Activated CD8-positive, alpha-beta T cell treated with anti-CD3 and anti-CD28 coated beads for 36 hours (primary cell): ENCODE measurements around the gene BEST2. TPM values are rescaled to one million over a fixed set of nuclear protein-coding genes. Genes with fewer than 3 reads are reported as not detected.

ENCODE experiments used
- ATAC-seq: fragments of 200-7000 bp; cut with Tn5 transposase; one replicate; pipeline ENCODE4 v1.10.0; 2021; ENCODE audit warnings: mild to moderate bottlenecking, moderate library complexity
- CTCF ChIA-PET: fragments of 350-600 bp; sonication (Branson Sonifier 250); formaldehyde crosslinking; loops from one replicate; lab custom pipeline; 2021; ENCODE audit warnings: antibody characterized with exemption; lab: Charles Lee
- POLR2A ChIA-PET: fragments of 350-600 bp; sonication (Branson Sonifier 250); formaldehyde crosslinking; loops from one replicate; lab custom pipeline; 2021; ENCODE audit warnings: antibody characterized with exemption; lab: Charles Lee
- DNase-seq: peaks from one replicate; pipeline ENCODE4 v3.0.0-alpha.2; 2020
- H3K27ac Mint-ChIP-seq: one replicate; pipeline ENCODE4 v1.8.0; 2021; ENCODE audit warnings: mild to moderate bottlenecking, mixed read lengths
- H3K27me3 Mint-ChIP-seq: one replicate; pipeline ENCODE4 v1.8.0; 2021; ENCODE audit warnings: mixed read lengths
- H3K36me3 Mint-ChIP-seq: one replicate; pipeline ENCODE4 v1.8.0; 2021; ENCODE audit warnings: low read depth, mixed read lengths
- H3K4me1 Mint-ChIP-seq: one replicate; pipeline ENCODE4 v1.8.0; 2021; ENCODE audit warnings: low read depth, mixed read lengths
- H3K4me3 Mint-ChIP-seq: one replicate; pipeline ENCODE4 v1.8.0; 2021; ENCODE audit warnings: mild to moderate bottlenecking, moderate library complexity, mixed read lengths
- H3K9me3 Mint-ChIP-seq: one replicate; pipeline ENCODE4 v1.8.0; 2021; ENCODE audit warnings: mixed read lengths
- intact Hi-C: fragments of 100-400 bp; cut with micrococcal nuclease; formaldehyde crosslinking; loops from one replicate; pipeline ENCODE4 v1.10.0; 2022
- total RNA-seq, 2 experiments: library from RNA; stranded (reverse); gene quantifications; one replicate each; pipeline ENCODE4 v1.2.3, GENCODE V29; 2021
- TF ChIP-seq, protein P1 (sequence below): fragments of 200-600 bp; IDR thresholded peaks from one replicate; pipeline ENCODE4 v1.8.0; 2022; ENCODE audit warnings: antibody characterized with exemption, mild to moderate bottlenecking

The BEST2 gene
- total RNA-seq, 2 experiments from 2014 or later = not detected

DNA sequence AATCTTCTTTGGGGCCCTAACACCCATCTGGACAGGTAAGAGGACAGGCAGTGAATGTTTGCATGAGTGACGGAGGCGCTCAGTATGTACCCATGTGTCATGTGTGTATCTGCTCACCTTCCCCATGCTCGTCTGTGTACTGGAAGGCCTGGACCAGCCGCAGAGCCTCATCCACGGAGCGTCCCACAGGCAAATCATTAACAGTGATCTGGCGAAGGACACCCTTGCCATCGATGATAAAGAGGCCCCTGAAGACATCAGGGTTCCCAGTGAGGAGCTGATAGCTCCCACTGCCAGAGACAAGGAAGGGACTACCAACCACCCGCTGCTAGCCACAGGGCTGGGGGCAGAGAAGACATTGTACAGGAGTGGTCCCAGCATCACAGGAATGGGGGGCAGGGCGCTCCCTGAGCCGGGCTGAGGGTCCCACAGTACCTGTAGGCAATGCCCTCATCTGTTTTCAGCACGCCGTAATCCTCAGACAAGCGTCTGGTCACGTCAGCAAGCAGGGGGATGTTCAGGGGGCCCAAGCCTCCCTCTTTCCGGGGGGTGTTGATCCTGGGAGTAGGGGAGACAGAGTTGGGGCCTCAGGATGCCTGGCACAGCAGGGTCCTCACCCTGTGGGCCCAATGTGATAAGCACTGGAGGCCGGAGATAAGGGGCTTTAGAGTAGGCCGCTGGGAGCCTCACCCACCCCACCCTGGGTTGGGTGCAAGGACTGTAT, 48.3 kb downstream of the BEST2 start:
- Mint-ChIP-seq H3K4me3 (peak overlapping the region; percentile 90), H3K36me3 (peaks cover 16% of the 10 kb centered on the region), H3K4me1 (peaks cover 31% of the 10 kb centered on the region), H3K9me3 (no peaks in the 10 kb centered on the region), H3K27me3 (peaks cover 2% of the 10 kb centered on the region), H3K27ac (no peak overlapping the region)
- ChIA-PET POLR2A (interaction anchor here (0.7 to 2.9 kb wide), 6 partner anchors 9 to 140 kb away, joined by 3 to 10 read pairs (median 5); partner anchors contain the start of genes DHPS, FBXW9 and JUNB), CTCF (interaction anchor here (0.7 to 14.2 kb wide), 5 partner anchors 20 to 48 kb away, joined by 4 to 480 read pairs (median 61); no protein-coding TSS in a partner anchor)
- intact Hi-C loops = no loop called here
- TF ChIP-seq, protein P1, sequence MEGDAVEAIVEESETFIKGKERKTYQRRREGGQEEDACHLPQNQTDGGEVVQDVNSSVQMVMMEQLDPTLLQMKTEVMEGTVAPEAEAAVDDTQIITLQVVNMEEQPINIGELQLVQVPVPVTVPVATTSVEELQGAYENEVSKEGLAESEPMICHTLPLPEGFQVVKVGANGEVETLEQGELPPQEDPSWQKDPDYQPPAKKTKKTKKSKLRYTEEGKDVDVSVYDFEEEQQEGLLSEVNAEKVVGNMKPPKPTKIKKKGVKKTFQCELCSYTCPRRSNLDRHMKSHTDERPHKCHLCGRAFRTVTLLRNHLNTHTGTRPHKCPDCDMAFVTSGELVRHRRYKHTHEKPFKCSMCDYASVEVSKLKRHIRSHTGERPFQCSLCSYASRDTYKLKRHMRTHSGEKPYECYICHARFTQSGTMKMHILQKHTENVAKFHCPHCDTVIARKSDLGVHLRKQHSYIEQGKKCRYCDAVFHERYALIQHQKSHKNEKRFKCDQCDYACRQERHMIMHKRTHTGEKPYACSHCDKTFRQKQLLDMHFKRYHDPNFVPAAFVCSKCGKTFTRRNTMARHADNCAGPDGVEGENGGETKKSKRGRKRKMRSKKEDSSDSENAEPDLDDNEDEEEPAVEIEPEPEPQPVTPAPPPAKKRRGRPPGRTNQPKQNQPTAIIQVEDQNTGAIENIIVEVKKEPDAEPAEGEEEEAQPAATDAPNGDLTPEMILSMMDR = no peak
- ATAC-seq (no peak), DNase-seq (no peak)

GRCh38 chr19:12800466-12800770, 48.8 kb downstream of the BEST2 start:
- intact Hi-C loops = no loop called here
- H3K27ac Mint-ChIP-seq = peak overlapping the region; percentile 81
- TF ChIP-seq, protein P1 = no peak

GRCh38 chr19:12800923-12801465, 49.4 kb downstream of the BEST2 start:
- peaks cover 2% of the 10 kb centered on the region for H3K27me3 Mint-ChIP-seq
- peaks cover 28% of the 10 kb centered on the region for H3K4me1 Mint-ChIP-seq
- DNase-seq = peak; percentile 43
- ATAC-seq = peak; percentile 21
- peaks cover 16% of the 10 kb centered on the region for H3K36me3 Mint-ChIP-seq
- TF ChIP-seq, protein P1 = no peak
- intact Hi-C loops = no loop called here
- H3K4me3 Mint-ChIP-seq = peak overlapping the region; percentile 90
- CTCF ChIA-PET = interaction anchor here (6.7 to 14.2 kb wide), 4 partner anchors 21 to 47 kb away, joined by 49 to 480 read pairs (median 194); no protein-coding TSS in a partner anchor
- POLR2A ChIA-PET = interaction anchor here (0.6 to 2.9 kb wide), 9 partner anchors 10 to 120 kb away, joined by 3 to 10 read pairs (median 6); partner anchors contain the start of genes DHPS, FBXW9, JUNB and TRIR
- H3K27ac Mint-ChIP-seq = peak overlapping the region; percentile 81
- H3K9me3 Mint-ChIP-seq = no peaks in the 10 kb centered on the region

More at GRCh38 chr19:12800466-12800770, 48.8 kb downstream of the BEST2 start:
- Mint-ChIP-seq H3K36me3 (peaks cover 16% of the 10 kb centered on the region), H3K27me3 (peaks cover 2% of the 10 kb centered on the region), H3K4me1 (peaks cover 30% of the 10 kb centered on the region), H3K9me3 (no peaks in the 10 kb centered on the region), H3K4me3 (peak overlapping the region; percentile 90)
- CTCF ChIA-PET = interaction anchor here (6.7 to 14.2 kb wide), 4 partner anchors 20 to 48 kb away, joined by 49 to 480 read pairs (median 194); no protein-coding TSS in a partner anchor
- POLR2A ChIA-PET = interaction anchor here (0.6 to 2.9 kb wide), 7 partner anchors 9 to 119 kb away, joined by 3 to 10 read pairs (median 6); partner anchors contain the start of genes DHPS, FBXW9, JUNB and TRIR
- no peak for DNase-seq
- no peak for ATAC-seq

GRCh38 chr19:12801466-12802266, 50.1 kb downstream of the BEST2 start, which contains the start of the genes PRDX2 and THSD8:
Gene PRDX2 (minus strand): TSS chr19:12801800. CDS start chr19:12801261, 539 bp downstream.
Gene THSD8 (plus strand): TSS chr19:12802069. CDS start chr19:12802072, 3 bp downstream.
- peak within 1 kb of the TSS; percentile 81 for H3K27ac Mint-ChIP-seq
- H3K27me3 Mint-ChIP-seq = peaks cover 2% of the 10 kb centered on the region
- ATAC-seq (peak; percentile 74), DNase-seq (peak; percentile 81)
- intact Hi-C loops = no loop called here
- CTCF ChIA-PET = interaction anchor here (1.1 to 14.2 kb wide), 8 partner anchors 9 to 125 kb away, joined by 3 to 480 read pairs (median 32); no protein-coding TSS in a partner anchor
- peak within 1 kb of the TSS; percentile 90 for H3K4me3 Mint-ChIP-seq
- POLR2A ChIA-PET = interaction anchor here (0.7 to 2.8 kb wide), 11 partner anchors 9 to 106 kb away, joined by 3 to 10 read pairs (median 5); partner anchors contain the start of genes FBXW9, GET3, JUNB and TRIR
- TF ChIP-seq, protein P1 = peak; percentile 23
- no peaks in the 10 kb centered on the region for H3K9me3 Mint-ChIP-seq
- H3K4me1 Mint-ChIP-seq = peaks cover 24% of the 10 kb centered on the region
- peaks cover 17% of the 10 kb centered on the region for H3K36me3 Mint-ChIP-seq
